Thoracic aorta (tissue), 2 donors: ENCODE data around the gene TK1. TPM values are rescaled to one million over a fixed set of nuclear protein-coding genes. Genes with fewer than 3 reads are reported as not detected.
"Not testable (repeated sequence)": the region's sequence is repeated elsewhere in the genome, so short reads cannot be mapped to it uniquely, and the experiment has no call there.

Experiments
- ATAC-seq: fragments of 150-250 bp; one replicate; pipeline ENCODE4 v1.8.0; 2017; ENCODE audit warnings: low read depth; ENCODE audit not compliant: insufficient number of reproducible peaks, low FRiP score
- DNase-seq: peaks from one replicate; pipeline ENCODE4 v3.0.0-alpha.2; 2020; ENCODE audit warnings: low spot score
- H3K27ac ChIP-seq, 2 donors: fragments of 200-600 bp; sonication (generic); 1 replicate in 1 of 2; 2 replicates in 1 of 2; pipeline ENCODE4 v1.5.1; 2016; ENCODE audit warnings: mild to moderate bottlenecking in 2 of 2, moderate library complexity in 2 of 2
- H3K27me3 ChIP-seq: fragments of 200-600 bp; sonication (generic); replicated peaks from 2 replicates; pipeline ENCODE4 v1.6.0; 2016; ENCODE audit warnings: mild to moderate bottlenecking; ENCODE audit not compliant: insufficient read depth
- H3K36me3 ChIP-seq: fragments of 200-600 bp; sonication (generic); one replicate; pipeline ENCODE4 v1.5.1; 2016
- H3K4me1 ChIP-seq, 2 donors: fragments of 200-600 bp; sonication (generic); 1 replicate in 1 of 2; 2 replicates in 1 of 2; pipeline versions ENCODE4 v1.5.1 to v1.6.0; 2016; ENCODE audit warnings: low read depth in 2 of 2, mild to moderate bottlenecking in 1 of 2; ENCODE audit not compliant: control insufficient read depth in 1 of 2
- H3K4me3 ChIP-seq: fragments of 200-600 bp; sonication (generic); 2 replicates; pipeline ENCODE4 v1.5.1; 2016; ENCODE audit warnings: mild to moderate bottlenecking
- H3K9me3 ChIP-seq: fragments of 200-600 bp; sonication (generic); 2 replicates; pipeline ENCODE4 v1.5.1; 2016
- CTCF ChIP-seq: fragments of 200-600 bp; sonication (generic); IDR thresholded peaks from one replicate; pipeline ENCODE4 v1.5.1; 2019; ENCODE audit warnings: antibody characterized with exemption
- total RNA-seq, 2 donors: library from RNA; depleted of rRNA; stranded (reverse); fragments of >200 nt; gene quantifications; one replicate each; pipeline versions ENCODE4 v1.1.0 to v1.2.3, GENCODE V29; 2016

TK1 gene
- total RNA-seq, result 1 to 10 TPM; 3.3 to 3.5 TPM

- ATAC-seq (peak; percentile 95), DNase-seq (peak; percentile 80)
- H3K9me3 ChIP-seq, result no peaks in the 10 kb centered on the region
- peak within 1 kb of the TSS; percentile 73 for H3K4me3 ChIP-seq
- peaks cover 17 to 47% of the 10 kb centered on the region in 2 donors for H3K4me1 ChIP-seq
- TF ChIP-seq CTCF, result peak; percentile 83
- H3K27ac ChIP-seq, result peak within 1 kb of the TSS in 1 of 2 donors; percentile 14
- H3K36me3 ChIP-seq, result peaks cover 5% of the 10 kb centered on the region
- H3K27me3 ChIP-seq, result no peaks in the 10 kb centered on the region
Observed at GRCh38 chr17:78186692-78187595, at the start of gene TK1, which contains the start of gene AFMID. TK1 (minus strand) TSS chr17:78187052; CDS start chr17:78186994, 58 bp downstream. AFMID (plus strand) TSS chr17:78187362; CDS start chr17:78187371, 9 bp downstream.

DNA sequence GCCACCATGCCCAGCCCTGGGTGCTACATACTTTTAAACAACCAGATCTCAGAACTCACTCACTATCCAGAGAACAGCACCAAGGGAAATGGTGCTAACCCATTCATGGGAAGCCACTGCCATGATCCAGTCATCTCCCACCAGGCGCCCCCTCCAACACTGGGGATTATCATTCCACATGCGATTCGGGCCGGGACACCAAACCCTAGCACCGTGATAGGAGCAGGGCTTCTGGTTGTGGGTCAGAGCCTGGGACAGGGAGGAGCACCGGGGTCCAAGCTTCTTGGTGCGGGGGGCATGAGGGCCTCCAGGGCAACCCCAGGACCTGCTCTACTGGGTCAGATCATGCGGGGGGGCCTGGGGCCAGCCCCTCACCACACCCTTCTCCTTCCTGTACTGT is 49.0 kb upstream of the TK1 start:
- no peaks in the 10 kb centered on the region for H3K36me3 ChIP-seq
- no peaks in the 10 kb centered on the region for H3K4me1 ChIP-seq
- no peak overlapping the region for H3K4me3 ChIP-seq
- no peaks in the 10 kb centered on the region for H3K9me3 ChIP-seq
- DNase-seq, result no peak
- ATAC-seq, result no peak
- H3K27me3 ChIP-seq, result peaks cover 3% of the 10 kb centered on the region
- no peak overlapping the region for H3K27ac ChIP-seq
- TF ChIP-seq CTCF, result no peak

- H3K27ac ChIP-seq, H3K4me3 ChIP-seq, ATAC-seq: not testable (repeated sequence)
Observed at GRCh38 chr17:78235022-78235421, 48.2 kb upstream of the TK1 start.

GRCh38 chr17:78234261-78234865 is 47.5 kb upstream of the TK1 start:
- DNase-seq (no peak), ATAC-seq (no peak)
- Histone ChIP-seq H3K9me3 (no peaks in the 10 kb centered on the region), H3K27me3 (peaks cover 3% of the 10 kb centered on the region), H3K4me3 (no peak overlapping the region), H3K27ac (no peak overlapping the region), H3K4me1 (no peaks in the 10 kb centered on the region), H3K36me3 (no peaks in the 10 kb centered on the region)
- no peak for TF ChIP-seq CTCF

More at GRCh38 chr17:78235022-78235421, 48.2 kb upstream of the TK1 start:
- DNase-seq, H3K36me3 ChIP-seq, H3K9me3 ChIP-seq, H3K27me3 ChIP-seq, H3K4me1 ChIP-seq: not testable (repeated sequence)

DNA sequence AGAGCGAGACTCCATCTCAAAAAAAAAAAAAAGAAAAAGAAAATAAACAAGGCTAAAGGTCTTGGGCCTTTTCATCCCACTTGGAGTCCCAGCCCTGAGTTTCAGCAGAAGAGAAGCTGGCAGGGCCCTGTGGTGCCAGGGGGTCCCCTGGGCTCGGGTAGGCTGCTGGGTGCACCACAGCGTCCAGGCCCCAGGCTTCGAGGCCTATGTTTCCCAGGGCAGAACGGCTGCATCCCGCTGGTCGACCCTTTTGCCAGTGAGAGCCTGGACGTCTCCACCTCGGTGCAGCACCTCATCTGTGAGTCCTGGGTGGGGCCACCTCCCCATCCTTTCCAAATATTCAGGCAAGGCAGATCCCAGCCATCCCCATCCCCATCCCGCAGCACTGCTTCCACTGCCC is 46.8 kb upstream of the TK1 start:
- Histone ChIP-seq H3K36me3 (no peaks in the 10 kb centered on the region), H3K4me1 (no peaks in the 10 kb centered on the region), H3K4me3 (no peak overlapping the region), H3K9me3 (no peaks in the 10 kb centered on the region), H3K27me3 (peaks cover 3% of the 10 kb centered on the region), H3K27ac (no peak overlapping the region)
- TF ChIP-seq CTCF, result no peak
- no peak for ATAC-seq
- DNase-seq, result no peak
